OCI-LY7 (cell line): Measurements from ENCODE around the gene TCP11L2. TPM values are rescaled to one million over a fixed set of nuclear protein-coding genes. Genes with fewer than 3 reads are reported as not detected.
A peak's percentile ranks its signal among the peaks of the same experiment; 100 is the strongest.

Experiments
- BruUV-seq: library from RNA; stranded (reverse); fragments of 400-500 nt; replicated peaks from 2 replicates; lab custom pipeline; 2021; lab: Mats Ljungman, UMichigan
- CTCF ChIA-PET: fragments of 300-600 bp; sonication (Branson Sonifier 250); formaldehyde crosslinking; loops from one replicate; lab custom pipeline; 2022; ENCODE audit warnings: antibody characterized with exemption; ENCODE audit not compliant: unreplicated experiment; lab: Charles Lee
- POLR2A ChIA-PET: fragments of 300-600 bp; sonication (Branson Sonifier 250); formaldehyde crosslinking; loops from one replicate; lab custom pipeline; 2022; ENCODE audit warnings: antibody characterized with exemption; lab: Charles Lee
- DNase-seq: peaks from one replicate; pipeline ENCODE4 v3.0.0-alpha.2; 2015; ENCODE audit warnings: low spot score
- H2AFZ ChIP-seq: fragments of 200-600 bp; sonication (generic), shearing (Covaris generic); 2 replicates; pipeline ENCODE4 v1.6.1; 2014; ENCODE audit warnings: mild to moderate bottlenecking, antibody characterized with exemption, low read length, moderate library complexity
- H3K27ac ChIP-seq: fragments of 200-600 bp; sonication (generic); 2 replicates; pipeline ENCODE4 v1.5.1; 2014; ENCODE audit warnings: mixed run types, low read depth, mild to moderate bottlenecking, moderate library complexity, low read length, inconsistent platforms; ENCODE audit not compliant: poor library complexity, severe bottlenecking
- H3K36me3 ChIP-seq: fragments of 200-600 bp; sonication (generic); 2 replicates; pipeline ENCODE4 v1.6.1; 2014; ENCODE audit warnings: mild to moderate bottlenecking, antibody characterized with exemption, low read length, moderate library complexity, mixed read lengths; ENCODE audit not compliant: insufficient read depth
- H3K4me1 ChIP-seq: fragments of 200-600 bp; sonication (generic); 2 replicates; pipeline ENCODE4 v1.5.1; 2014; ENCODE audit warnings: mild to moderate bottlenecking, low read length; ENCODE audit not compliant: insufficient read depth, poor library complexity, severe bottlenecking
- H3K4me2 ChIP-seq: fragments of 200-600 bp; sonication (generic); 2 replicates; pipeline ENCODE4 v1.6.1; 2014; ENCODE audit warnings: mild to moderate bottlenecking, low read length
- H3K4me3 ChIP-seq: fragments of 200-600 bp; sonication (generic); 2 replicates; pipeline ENCODE4 v1.5.1; 2014; ENCODE audit warnings: mild to moderate bottlenecking, low read depth, low read length; ENCODE audit not compliant: poor library complexity, severe bottlenecking
- H3K79me2 ChIP-seq: fragments of 200-600 bp; sonication (generic); 2 replicates; pipeline ENCODE4 v1.6.1; 2016; ENCODE audit warnings: low read depth, mild to moderate bottlenecking, low read length, moderate library complexity, mixed read lengths; ENCODE audit not compliant: insufficient read depth
- H3K9me2 ChIP-seq: fragments of 200-600 bp; sonication (generic); 2 replicates; pipeline ENCODE4 v1.6.1; 2016; ENCODE audit warnings: mild to moderate bottlenecking, low read length, mixed read lengths; ENCODE audit not compliant: insufficient read depth
- H3K9me3 ChIP-seq: fragments of 200-600 bp; sonication (generic); 2 replicates; pipeline ENCODE4 v1.6.1; 2014; ENCODE audit warnings: mild to moderate bottlenecking, mixed run types, low read length, mixed read lengths
- H4K20me1 ChIP-seq: fragments of 200-600 bp; sonication (generic); 2 replicates; pipeline ENCODE4 v1.6.1; 2014; ENCODE audit warnings: mild to moderate bottlenecking, antibody characterized with exemption, low read length, moderate library complexity, mixed read lengths; ENCODE audit not compliant: insufficient read depth
- EZH2phosphoT487 ChIP-seq: fragments of 200-600 bp; sonication (generic); IDR thresholded peaks from 2 replicates; pipeline ENCODE4 v1.6.1; 2018; ENCODE audit warnings: low read depth, borderline replicate concordance, mild to moderate bottlenecking, mixed run types, antibody characterized with exemption, low read length, moderate library complexity, mixed read lengths
- intact Hi-C: fragments of 100-400 bp; cut with micrococcal nuclease; formaldehyde crosslinking; loops from one replicate; pipeline ENCODE4 v1.10.0; 2022; ENCODE audit not compliant: unreplicated experiment
- total RNA-seq, 2 experiments: library from RNA; depleted of rRNA in 1 of 2; stranded (reverse); fragments of >200 nt in 1 of 2; shearing (Covaris generic) in 1 of 2; gene quantifications; 2 replicates each; pipeline ENCODE4 v1.2.3, GENCODE V29; 2014 to 2022
- TF ChIP-seq, protein P1 (sequence below): fragments of 200-600 bp; sonication (generic); conservative IDR thresholded peaks from 2 replicates; pipeline ENCODE4 v1.5.1; 2014; ENCODE audit warnings: mild to moderate bottlenecking, antibody characterized with exemption, low read length, moderate library complexity, mixed read lengths

Gene TCP11L2
- total RNA-seq, 2 experiments from 2014 or later = 1.8 to 9.8 TPM

DNA sequence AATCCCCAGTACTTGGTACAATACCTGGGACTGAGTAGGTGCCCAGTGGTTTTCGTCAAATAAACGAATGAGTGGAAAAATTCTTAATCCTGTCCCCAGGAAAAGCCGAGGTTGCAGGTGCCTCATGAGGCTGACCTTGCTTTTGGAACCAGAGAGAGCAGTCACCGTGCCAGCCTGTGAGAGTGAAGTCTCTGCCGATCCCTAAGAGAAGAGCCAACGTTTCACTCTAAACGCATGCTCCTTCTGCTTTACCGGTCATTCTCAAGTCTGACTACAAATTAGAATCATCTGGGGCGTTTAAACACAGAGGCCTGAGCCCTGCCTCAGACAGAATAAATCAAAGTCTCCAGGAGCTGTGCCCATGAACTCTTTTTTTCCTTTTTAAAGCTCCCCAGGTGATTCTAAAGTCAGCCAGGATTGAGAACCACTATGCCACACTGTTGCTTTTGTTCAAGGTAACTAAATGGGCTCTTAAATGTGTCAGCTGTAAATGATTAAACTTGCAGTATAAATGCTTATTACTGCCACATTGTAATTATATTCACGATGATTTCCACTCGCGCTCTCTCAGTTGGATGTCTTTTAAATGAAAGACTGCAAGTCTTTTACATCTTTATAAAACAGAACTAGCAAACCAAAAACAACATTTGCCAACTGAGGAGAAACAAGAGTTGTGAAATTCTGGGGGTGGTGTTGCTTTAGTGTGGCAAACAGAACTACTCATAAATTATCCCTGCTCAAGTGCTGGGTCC lies 26.9 kb downstream of the TCP11L2 start:
- no peaks in the 10 kb centered on the region for H3K9me3 ChIP-seq
- H3K27ac ChIP-seq = no peak overlapping the region
- H3K9me2 ChIP-seq = no peaks in the 10 kb centered on the region
- H2AFZ ChIP-seq = no peak overlapping the region
- H3K36me3 ChIP-seq = no peaks in the 10 kb centered on the region
- no peaks in the 10 kb centered on the region for H3K79me2 ChIP-seq
- ChIA-PET CTCF (no interaction called here), POLR2A (interaction anchor here (0.5 kb wide), 1 partner anchor 61 kb away, joined by 8 read pairs; no protein-coding TSS in a partner anchor)
- intact Hi-C loops = no loop called here
- no peaks in the 10 kb centered on the region for H4K20me1 ChIP-seq
- TF ChIP-seq EZH2phosphoT487 = no peak
- TF ChIP-seq, protein P1, sequence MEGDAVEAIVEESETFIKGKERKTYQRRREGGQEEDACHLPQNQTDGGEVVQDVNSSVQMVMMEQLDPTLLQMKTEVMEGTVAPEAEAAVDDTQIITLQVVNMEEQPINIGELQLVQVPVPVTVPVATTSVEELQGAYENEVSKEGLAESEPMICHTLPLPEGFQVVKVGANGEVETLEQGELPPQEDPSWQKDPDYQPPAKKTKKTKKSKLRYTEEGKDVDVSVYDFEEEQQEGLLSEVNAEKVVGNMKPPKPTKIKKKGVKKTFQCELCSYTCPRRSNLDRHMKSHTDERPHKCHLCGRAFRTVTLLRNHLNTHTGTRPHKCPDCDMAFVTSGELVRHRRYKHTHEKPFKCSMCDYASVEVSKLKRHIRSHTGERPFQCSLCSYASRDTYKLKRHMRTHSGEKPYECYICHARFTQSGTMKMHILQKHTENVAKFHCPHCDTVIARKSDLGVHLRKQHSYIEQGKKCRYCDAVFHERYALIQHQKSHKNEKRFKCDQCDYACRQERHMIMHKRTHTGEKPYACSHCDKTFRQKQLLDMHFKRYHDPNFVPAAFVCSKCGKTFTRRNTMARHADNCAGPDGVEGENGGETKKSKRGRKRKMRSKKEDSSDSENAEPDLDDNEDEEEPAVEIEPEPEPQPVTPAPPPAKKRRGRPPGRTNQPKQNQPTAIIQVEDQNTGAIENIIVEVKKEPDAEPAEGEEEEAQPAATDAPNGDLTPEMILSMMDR = no peak
- BruUV-seq = no TSS peak
- no peak for DNase-seq
- H3K4me2 ChIP-seq = no peak overlapping the region
- peaks cover 23% of the 10 kb centered on the region for H3K4me1 ChIP-seq
- no peak overlapping the region for H3K4me3 ChIP-seq

DNA sequence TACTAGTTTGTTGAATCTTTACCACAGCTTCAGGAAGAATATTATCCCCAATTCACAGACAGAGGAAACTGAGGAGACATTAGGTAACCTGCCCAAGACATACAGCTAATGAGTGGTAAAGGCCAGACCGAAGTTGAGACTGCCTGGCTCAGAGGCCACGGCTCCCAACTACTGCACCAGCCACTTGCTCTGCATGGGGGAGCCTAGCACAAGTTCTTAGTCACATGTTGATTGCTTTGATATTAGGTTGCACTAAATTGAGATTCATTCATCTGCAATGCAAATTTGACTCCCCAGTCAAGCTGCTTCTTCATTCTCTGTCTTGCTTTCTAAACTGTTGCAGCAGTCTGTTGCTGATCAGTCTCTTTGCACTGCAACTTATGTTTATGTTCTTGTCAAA lies 29.1 kb downstream of the TCP11L2 start:
- Histone ChIP-seq H3K4me1 (peaks cover 23% of the 10 kb centered on the region), H3K9me2 (no peaks in the 10 kb centered on the region), H2AFZ (peak overlapping the region; percentile 17; the same call in 1 of the 2 replicates), H4K20me1 (no peaks in the 10 kb centered on the region), H3K36me3 (no peaks in the 10 kb centered on the region), H3K79me2 (no peaks in the 10 kb centered on the region), H3K27ac (no peak overlapping the region), H3K9me3 (no peaks in the 10 kb centered on the region), H3K4me2 (0 out of 2 replicates have a peak overlapping the region, but pooled peaks have one; percentile 0), H3K4me3 (no peak overlapping the region)
- POLR2A ChIA-PET = interaction anchor here (0.6 to 1.6 kb wide), 2 partner anchors 9 to 14 kb away, joined by 3 to 5 read pairs; no protein-coding TSS in a partner anchor
- no TSS peak for BruUV-seq
- no peak for DNase-seq
- TF ChIP-seq, protein P1 = no peak
- TF ChIP-seq EZH2phosphoT487 = no peak
- CTCF ChIA-PET = no interaction called here
- intact Hi-C loops = no loop called here

DNA sequence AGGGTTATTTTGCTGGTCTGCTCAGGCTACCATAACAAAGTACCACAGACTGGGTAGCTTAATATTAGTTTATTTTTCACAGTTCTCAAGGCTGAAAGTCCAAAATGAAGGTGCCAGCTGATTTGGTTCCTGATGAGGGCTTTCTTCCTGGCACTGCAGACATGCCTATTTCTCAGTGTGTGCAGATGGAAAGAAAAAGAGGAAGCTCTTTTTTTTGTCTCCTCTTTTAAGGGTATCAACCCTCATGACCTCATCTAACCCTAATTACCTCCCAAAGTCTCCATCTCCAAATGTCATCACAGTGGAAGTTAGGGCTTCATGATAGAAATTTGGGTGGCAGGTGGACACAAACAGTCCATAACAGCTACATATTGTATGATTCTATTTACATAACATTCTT lies 30.0 kb downstream of the TCP11L2 start:
- Histone ChIP-seq H2AFZ (no peak overlapping the region), H3K27ac (no peak overlapping the region), H3K9me2 (no peaks in the 10 kb centered on the region), H3K4me1 (peaks cover 14% of the 10 kb centered on the region), H4K20me1 (no peaks in the 10 kb centered on the region), H3K4me3 (no peak overlapping the region), H3K9me3 (no peaks in the 10 kb centered on the region), H3K79me2 (no peaks in the 10 kb centered on the region), H3K4me2 (no peak overlapping the region), H3K36me3 (no peaks in the 10 kb centered on the region)
- ChIA-PET POLR2A (interaction anchor here (0.6 to 1.7 kb wide), 5 partner anchors 8 to 924 kb away, joined by 3 to 6 read pairs (median 4); no protein-coding TSS in a partner anchor), CTCF (no interaction called here)
- TF ChIP-seq EZH2phosphoT487 = no peak
- TF ChIP-seq, protein P1 = no peak
- BruUV-seq = no TSS peak
- no peak for DNase-seq
- intact Hi-C loops = no loop called here
